IMR-90 (cell line): ENCODE results near the gene CREB3L1. TPM values are rescaled to one million over a fixed set of nuclear protein-coding genes. Genes with fewer than 3 reads are reported as not detected.

ENCODE experiments used
- ATAC-seq: fragments of 200-7000 bp; cut with Tn5 transposase; 2 replicates; pipeline ENCODE4 v1.9.1; 2020; ENCODE audit warnings: low read depth, mild to moderate bottlenecking, moderate library complexity
- BruUV-seq: library from RNA; stranded (reverse); fragments of 400-500 nt; replicated peaks from 2 replicates; lab custom pipeline; 2021; lab: Mats Ljungman, UMichigan
- CTCF ChIA-PET: fragments of 300-600 bp; formaldehyde crosslinking; extraction: SDS; loops from one replicate; lab custom pipeline; 2021; ENCODE audit warnings: antibody characterized with exemption; lab: Yijun Ruan, JAX
- POLR2A ChIA-PET: fragments of 300-600 bp; sonication (Branson Sonifier 250); formaldehyde crosslinking; loops from one replicate; lab custom pipeline; 2022; ENCODE audit warnings: antibody characterized with exemption; ENCODE audit not compliant: unreplicated experiment; lab: Charles Lee
- DNase-seq: peaks from one replicate; pipeline ENCODE4 v3.0.0; 2013
- H2AFZ ChIP-seq: replicated peaks from 2 replicates; pipeline ENCODE3; 2013; ENCODE audit warnings: low read length, mild to moderate bottlenecking; ENCODE audit not compliant: poor library complexity
- H2AK5ac ChIP-seq: 2 replicates; pipeline ENCODE4 v1.6.1; 2013; ENCODE audit warnings: low read depth, low read length, inconsistent platforms
- H2AK9ac ChIP-seq: replicated peaks from 2 replicates; pipeline ENCODE3; 2013; ENCODE audit warnings: mild to moderate bottlenecking, low read depth, low read length, moderate library complexity; ENCODE audit not compliant: poor library complexity
- H2BK120ac ChIP-seq: 2 replicates; pipeline ENCODE4 v1.6.1; 2013; ENCODE audit warnings: low read depth, low read length, inconsistent platforms
- H2BK15ac ChIP-seq: 3 replicates; pipeline ENCODE4 v1.6.1; 2013; ENCODE audit warnings: low read depth, low read length, inconsistent platforms
- H2BK20ac ChIP-seq: 2 replicates; pipeline ENCODE4 v1.6.1; 2013; ENCODE audit warnings: low read depth, mild to moderate bottlenecking, inconsistent platforms, low read length, moderate library complexity
- H2BK5ac ChIP-seq: 2 replicates; pipeline ENCODE4 v1.6.1; 2013; ENCODE audit warnings: mild to moderate bottlenecking, low read depth, low read length, inconsistent platforms; ENCODE audit not compliant: poor library complexity, severe bottlenecking
- H3K14ac ChIP-seq: replicated peaks from 2 replicates; pipeline ENCODE4 v1.6.1; 2013; ENCODE audit warnings: low read depth, low read length, inconsistent platforms
- H3K18ac ChIP-seq: 2 replicates; pipeline ENCODE4 v1.6.1; 2013; ENCODE audit warnings: low read depth, low read length, control low read depth
- H3K23ac ChIP-seq: 2 replicates; pipeline ENCODE4 v1.6.1; 2013; ENCODE audit warnings: low read depth, low read length, inconsistent platforms
- H3K27ac ChIP-seq: 2 replicates; pipeline ENCODE4 v1.5.1; 2013; ENCODE audit warnings: mild to moderate bottlenecking, control low read depth, low read length; ENCODE audit not compliant: insufficient read depth
- H3K27me3 ChIP-seq: 2 replicates; pipeline ENCODE4 v1.6.1; 2013; ENCODE audit warnings: low read length; ENCODE audit not compliant: control insufficient read depth, insufficient read depth
- H3K36me3 ChIP-seq: 2 replicates; pipeline ENCODE4 v1.6.1; 2013; ENCODE audit warnings: low read length, mixed read lengths; ENCODE audit not compliant: control insufficient read depth, insufficient read depth
- H3K4ac ChIP-seq: 2 replicates; pipeline ENCODE4 v1.6.1; 2013; ENCODE audit warnings: low read depth, low read length, inconsistent platforms
- H3K4me1 ChIP-seq: 2 replicates; pipeline ENCODE4 v1.6.1; 2013; ENCODE audit warnings: low read length, mixed read lengths; ENCODE audit not compliant: control insufficient read depth, insufficient read depth
- H3K4me2 ChIP-seq: 2 replicates; pipeline ENCODE4 v1.6.1; 2013; ENCODE audit warnings: low read depth, mild to moderate bottlenecking, control low read depth, low read length, moderate library complexity
- H3K4me3 ChIP-seq: 2 replicates; pipeline ENCODE4 v1.5.1; 2013; ENCODE audit warnings: low read depth, mild to moderate bottlenecking, control low read depth, low read length, moderate library complexity; ENCODE audit not compliant: insufficient read depth
- H3K56ac ChIP-seq: 2 replicates; pipeline ENCODE4 v1.6.1; 2013; ENCODE audit warnings: low read length, inconsistent platforms; ENCODE audit not compliant: insufficient read depth; ENCODE audit errors: extremely low read depth
- H3K79me1 ChIP-seq, 2 experiments: 2 replicates each; pipeline ENCODE4 v1.6.1; 2013; ENCODE audit warnings: low read length in 2 of 2, inconsistent platforms in 1 of 2, low read depth in 1 of 2
- H3K9ac ChIP-seq: 2 replicates; pipeline ENCODE4 v1.6.1; 2013; ENCODE audit warnings: low read depth, low read length, control low read depth
- H3K9me1 ChIP-seq: 2 replicates; pipeline ENCODE4 v1.6.1; 2013; ENCODE audit warnings: low read length, inconsistent platforms; ENCODE audit not compliant: insufficient read depth
- H3K9me3 ChIP-seq: 2 replicates; pipeline ENCODE4 v1.6.1; 2013; ENCODE audit warnings: low read length; ENCODE audit not compliant: control insufficient read depth, insufficient read depth
- H4K20me1 ChIP-seq: 2 replicates; pipeline ENCODE4 v1.6.1; 2013; ENCODE audit warnings: low read length, inconsistent platforms; ENCODE audit not compliant: insufficient read depth
- H4K5ac ChIP-seq: 2 replicates; pipeline ENCODE4 v1.6.1; 2013; ENCODE audit warnings: mild to moderate bottlenecking, low read depth, low read length, control low read depth
- H4K8ac ChIP-seq, 2 experiments: 2 replicates each; pipeline ENCODE4 v1.6.1; 2013; ENCODE audit warnings: low read depth in 2 of 2, low read length in 2 of 2, control low read depth in 1 of 2, inconsistent platforms in 1 of 2
- H4K91ac ChIP-seq: 2 replicates; pipeline ENCODE4 v1.6.1; 2013; ENCODE audit warnings: low read depth, low read length, inconsistent platforms; ENCODE audit not compliant: insufficient read depth
- BHLHE40 ChIP-seq: fragments of 150-350 bp; IDR thresholded peaks from 2 replicates; pipeline ENCODE4 v1.6.1; 2016; ENCODE audit warnings: mild to moderate bottlenecking, low read depth, low read length
- CEBPB ChIP-seq: IDR thresholded peaks from 2 replicates; pipeline ENCODE4 v1.6.1; 2012; ENCODE audit warnings: low read depth, low read length, improper control_type of control experiment
- CHD1 ChIP-seq: IDR thresholded peaks from 2 replicates; pipeline ENCODE4 v1.6.1; 2012; ENCODE audit warnings: low read depth, low read length, improper control_type of control experiment
- CTCF ChIP-seq: conservative IDR thresholded peaks from 2 replicates; pipeline ENCODE4 v1.5.1; 2012; ENCODE audit warnings: mild to moderate bottlenecking, low read depth, low read length, improper control_type of control experiment
- MAFK ChIP-seq: IDR thresholded peaks from 2 replicates; pipeline ENCODE4 v1.6.1; 2012; ENCODE audit warnings: low read depth, low read length, improper control_type of control experiment
- MAZ ChIP-seq: IDR thresholded peaks from 2 replicates; pipeline ENCODE4 v1.6.1; 2012; ENCODE audit warnings: low read depth, mild to moderate bottlenecking, low read length, improper control_type of control experiment, moderate library complexity, borderline replicate concordance
- MXI1 ChIP-seq: IDR thresholded peaks from 2 replicates; pipeline ENCODE4 v1.6.1; 2012; ENCODE audit warnings: low read depth, mild to moderate bottlenecking, low read length, moderate library complexity, borderline replicate concordance
- NFE2L2 ChIP-seq: fragments of 150-350 bp; IDR thresholded peaks from 2 replicates; pipeline ENCODE4 v1.6.1; 2016; ENCODE audit warnings: low read depth, mild to moderate bottlenecking, low read length
- POLR2A ChIP-seq: IDR thresholded peaks from 2 replicates; pipeline ENCODE4 v1.6.1; 2012; ENCODE audit warnings: mild to moderate bottlenecking, low read depth, low read length
- RAD21 ChIP-seq: IDR thresholded peaks from 2 replicates; pipeline ENCODE4 v1.6.1; 2012; ENCODE audit warnings: low read length, improper control_type of control experiment
- RCOR1 ChIP-seq: IDR thresholded peaks from 2 replicates; pipeline ENCODE4 v1.6.1; 2012; ENCODE audit warnings: mild to moderate bottlenecking, low read length, improper control_type of control experiment; ENCODE audit not compliant: insufficient replicate concordance
- RFX5 ChIP-seq: IDR thresholded peaks from 2 replicates; pipeline ENCODE4 v1.8.0; 2012; ENCODE audit warnings: low read depth, mild to moderate bottlenecking, low read length, moderate library complexity
- SMC3 ChIP-seq: fragments of 150-350 bp; IDR thresholded peaks from 2 replicates; pipeline ENCODE4 v1.6.1; 2016; ENCODE audit warnings: low read depth, mild to moderate bottlenecking, antibody characterized with exemption, low read length, moderate library complexity
- WGBS, 2 experiments: methylation state at CpG; one replicate each; pipeline versions ENCODE4 v1.1.5 to v1.1.7; 2013; ENCODE audit warnings: missing lambda C conversion rate in 2 of 2; ENCODE audit not compliant: insufficient read length in 1 of 2; ENCODE audit errors: extremely low coverage in 2 of 2; 5-methylcytosine and 5-hydroxymethylcytosine counted together
- dilution Hi-C: fragments of 300-500 bp; cut with HindIII; formaldehyde crosslinking; loops from one replicate; pipeline ENCODE4 v1.14.3; 2018; ENCODE audit warnings: low sequenced_read_pairs; ENCODE audit not compliant: unreplicated experiment
- in situ Hi-C: fragments of 300-500 bp; cut with MboI; formaldehyde crosslinking; loops from 3 replicates; pipeline ENCODE4 v1.14.3; 2019; ENCODE audit warnings: low sequenced_read_pairs, inconsistent platforms, mixed read lengths
- intact Hi-C: fragments of 100-400 bp; cut with micrococcal nuclease; formaldehyde crosslinking; loops from 2 replicates; pipeline ENCODE4 v1.10.0; 2022
- polyA plus RNA-seq, 3 experiments: library from polyadenylated mRNA; depleted of rRNA; stranded (reverse); fragments of >200 nt; gene quantifications; 2 replicates each; pipeline ENCODE4 v1.2.3, GENCODE V29; 2012; ENCODE audit warnings: low replicate concordance in 1 of 3
- total RNA-seq: library from RNA; depleted of rRNA; stranded (reverse); fragments of >200 nt; gene quantifications from 2 replicates; pipeline ENCODE4 v1.2.3, GENCODE V29; 2012
- TF ChIP-seq, protein P1 (sequence below): fragments of 150-350 bp; IDR thresholded peaks from 2 replicates; pipeline ENCODE4 v1.6.1; 2017; ENCODE audit warnings: mild to moderate bottlenecking, antibody characterized with exemption, low read length, low read depth

The CREB3L1 gene
- total and polyA plus RNA-seq, 2 of the 4 experiments (the other 2 are of a cell fraction) = 8.1 to 82.3 TPM

GRCh38 chr11:46332568-46333393 lies 55.3 kb downstream of the CREB3L1 start:
- Histone ChIP-seq H3K9me1 (peaks cover 2% of the 10 kb centered on the region; the same call in 1 of the 2 replicates), H4K20me1 (no peaks in the 10 kb centered on the region), H4K8ac (no peak overlapping the region), H2AK5ac (no peak overlapping the region), H3K9me3 (no peaks in the 10 kb centered on the region), H4K91ac (no peak overlapping the region), H3K4ac (no peak overlapping the region), H2BK20ac (no peak overlapping the region), H2BK5ac (no peak overlapping the region), H2AK9ac (peak overlapping the region; percentile 9), H3K4me2 (peak overlapping the region; percentile 43; the same call in 1 of the 2 replicates), H2BK120ac (no peak overlapping the region), H3K36me3 (no peaks in the 10 kb centered on the region), H3K27me3 (peaks cover 51% of the 10 kb centered on the region), H3K9ac (no peak overlapping the region), H3K27ac (no peak overlapping the region), H2AFZ (peak overlapping the region; percentile 75), H3K4me3 (peak overlapping the region; percentile 19), H2BK15ac (no peak overlapping the region), H3K4me1 (no peaks in the 10 kb centered on the region), H3K56ac (no peak overlapping the region), H3K14ac (no peak overlapping the region), H3K23ac (no peak overlapping the region), H4K5ac (no peak overlapping the region), H3K18ac (no peak overlapping the region), H3K79me1 (no peaks in the 10 kb centered on the region)
- TF ChIP-seq POLR2A (no peak), SMC3 (no peak), CHD1 (no peak), RAD21 (no peak), NFE2L2 (no peak), MAZ (no peak), MXI1 (no peak), BHLHE40 (no peak), CEBPB (no peak), RFX5 (no peak), MAFK (no peak), RCOR1 (no peak), CTCF (no peak)
- TF ChIP-seq, protein P1, sequence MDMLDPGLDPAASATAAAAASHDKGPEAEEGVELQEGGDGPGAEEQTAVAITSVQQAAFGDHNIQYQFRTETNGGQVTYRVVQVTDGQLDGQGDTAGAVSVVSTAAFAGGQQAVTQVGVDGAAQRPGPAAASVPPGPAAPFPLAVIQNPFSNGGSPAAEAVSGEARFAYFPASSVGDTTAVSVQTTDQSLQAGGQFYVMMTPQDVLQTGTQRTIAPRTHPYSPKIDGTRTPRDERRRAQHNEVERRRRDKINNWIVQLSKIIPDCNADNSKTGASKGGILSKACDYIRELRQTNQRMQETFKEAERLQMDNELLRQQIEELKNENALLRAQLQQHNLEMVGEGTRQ = no peak
- intact Hi-C loops = no loop called here
- no TSS peak for BruUV-seq
- 2% methylated on average over 38 of the region's 99 CpGs; no CpG with 5 or more reads in 1 of the 2 experiments for WGBS, 2 experiments
- peak; percentile 60 for ATAC-seq
- POLR2A ChIA-PET = no interaction called here
- CTCF ChIA-PET = interaction anchor here (0.6 kb wide), 1 partner anchor 65 kb away, joined by 3 read pairs; no protein-coding TSS in a partner anchor
- dilution Hi-C loops = no loop called here
- in situ Hi-C loops = no loop called here
- DNase-seq = no peak
